ACC112 (cell line): ENCODE results near the gene TMEM126B.
A peak's percentile ranks its signal among the peaks of the same experiment; 100 is the strongest.

Source experiments
- H2AFZ ChIP-seq: fragments of 200-600 bp; sonication (generic); one replicate; pipeline ENCODE4 v1.6.0; 2017; ENCODE audit warnings: antibody characterized with exemption, low read length; ENCODE audit not compliant: unreplicated experiment
- H3K27ac ChIP-seq: fragments of 200-600 bp; sonication (generic); 2 replicates; pipeline ENCODE4 v1.5.1; 2014; ENCODE audit warnings: low read depth, mild to moderate bottlenecking, antibody characterized with exemption, low read length, moderate library complexity
- H3K27me3 ChIP-seq: fragments of 200-600 bp; sonication (generic); 2 replicates; pipeline ENCODE4 v1.6.1; 2014; ENCODE audit warnings: mild to moderate bottlenecking, antibody characterized with exemption, low read length, moderate library complexity, mixed read lengths; ENCODE audit not compliant: insufficient read depth
- H3K36me3 ChIP-seq: fragments of 200-600 bp; sonication (generic); 2 replicates; pipeline ENCODE4 v1.6.1; 2016; ENCODE audit warnings: mild to moderate bottlenecking, antibody characterized with exemption, low read length, moderate library complexity, mixed read lengths; ENCODE audit not compliant: insufficient read depth
- H3K4me1 ChIP-seq: fragments of 200-600 bp; sonication (generic); one replicate; pipeline ENCODE4 v1.6.1; 2016; ENCODE audit warnings: low read length, mixed read lengths; ENCODE audit not compliant: insufficient read depth, unreplicated experiment, control insufficient read depth
- H3K4me3 ChIP-seq: fragments of 200-600 bp; sonication (generic); 2 replicates; pipeline ENCODE4 v1.5.1; 2014; ENCODE audit warnings: mild to moderate bottlenecking, low read depth, low read length
- H3K79me2 ChIP-seq: fragments of 200-600 bp; sonication (generic); one replicate; pipeline ENCODE4 v1.6.0; 2016; ENCODE audit warnings: low read length; ENCODE audit not compliant: control insufficient read depth, unreplicated experiment, insufficient read depth

TMEM126B gene

DNA sequence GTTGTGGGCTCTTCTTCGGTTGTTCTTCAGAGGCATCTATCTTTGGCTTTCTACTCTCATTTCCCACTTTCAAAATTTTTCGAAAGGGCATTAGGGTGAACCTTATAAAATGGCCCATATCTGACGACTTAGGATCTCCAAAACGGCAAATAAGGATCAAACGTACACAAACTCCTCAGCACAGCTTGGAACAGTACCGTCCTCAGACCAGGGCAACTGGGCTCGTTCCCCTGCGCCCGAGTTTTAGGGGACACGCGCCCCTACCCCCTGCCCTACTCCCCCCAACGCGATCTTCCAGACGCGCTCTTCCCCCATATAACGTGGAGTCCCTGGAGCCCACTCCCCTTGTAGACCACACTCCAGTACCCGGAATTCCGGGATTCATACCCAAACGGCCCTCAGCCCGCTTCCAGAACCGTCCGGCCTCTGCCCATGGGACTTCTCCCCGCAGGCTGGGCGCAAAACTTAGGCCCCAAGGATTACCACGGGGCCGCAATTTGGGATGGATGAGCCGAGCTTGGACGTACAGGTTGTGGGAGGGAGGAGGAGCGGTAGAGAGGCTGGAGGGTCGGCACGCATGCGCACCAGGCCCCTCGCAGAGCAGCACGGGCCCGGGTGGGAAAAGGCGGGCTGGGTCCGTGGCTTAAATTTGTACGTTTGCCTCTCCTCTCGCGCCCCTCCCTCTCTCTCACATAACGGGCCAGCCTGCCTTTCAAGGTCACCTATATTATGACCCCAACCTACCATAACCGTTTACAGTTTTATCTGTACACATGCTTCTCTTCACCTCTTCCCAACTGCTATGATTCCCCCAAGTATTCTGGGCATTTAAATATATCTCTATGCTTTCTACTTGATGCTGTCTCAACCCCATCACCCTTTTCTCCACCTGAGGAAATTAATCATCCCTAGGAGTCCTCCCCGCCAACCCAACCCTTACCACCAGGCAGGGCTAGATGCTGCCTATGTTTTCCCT lies 54.2 kb downstream of the TMEM126B start:
- Histone ChIP-seq H3K4me1 (no peaks in the 10 kb centered on the region), H3K4me3 (peak overlapping the region; percentile 83), H3K79me2 (no peaks in the 10 kb centered on the region), H3K27ac (no peak overlapping the region), H3K36me3 (no peaks in the 10 kb centered on the region), H3K27me3 (no peaks in the 10 kb centered on the region), H2AFZ (peak overlapping the region; percentile 94)

GRCh38 chr11:85685125-85685819 lies 56.9 kb downstream of the TMEM126B start:
- H3K4me3 ChIP-seq, result peak overlapping the region; percentile 51
- H3K27me3 ChIP-seq, result no peaks in the 10 kb centered on the region; the same call in 1 of the 2 replicates
- no peaks in the 10 kb centered on the region for H3K79me2 ChIP-seq
- no peak overlapping the region for H3K27ac ChIP-seq
- peak overlapping the region; percentile 19 for H2AFZ ChIP-seq
- H3K4me1 ChIP-seq, result no peaks in the 10 kb centered on the region
- H3K36me3 ChIP-seq, result no peaks in the 10 kb centered on the region

DNA sequence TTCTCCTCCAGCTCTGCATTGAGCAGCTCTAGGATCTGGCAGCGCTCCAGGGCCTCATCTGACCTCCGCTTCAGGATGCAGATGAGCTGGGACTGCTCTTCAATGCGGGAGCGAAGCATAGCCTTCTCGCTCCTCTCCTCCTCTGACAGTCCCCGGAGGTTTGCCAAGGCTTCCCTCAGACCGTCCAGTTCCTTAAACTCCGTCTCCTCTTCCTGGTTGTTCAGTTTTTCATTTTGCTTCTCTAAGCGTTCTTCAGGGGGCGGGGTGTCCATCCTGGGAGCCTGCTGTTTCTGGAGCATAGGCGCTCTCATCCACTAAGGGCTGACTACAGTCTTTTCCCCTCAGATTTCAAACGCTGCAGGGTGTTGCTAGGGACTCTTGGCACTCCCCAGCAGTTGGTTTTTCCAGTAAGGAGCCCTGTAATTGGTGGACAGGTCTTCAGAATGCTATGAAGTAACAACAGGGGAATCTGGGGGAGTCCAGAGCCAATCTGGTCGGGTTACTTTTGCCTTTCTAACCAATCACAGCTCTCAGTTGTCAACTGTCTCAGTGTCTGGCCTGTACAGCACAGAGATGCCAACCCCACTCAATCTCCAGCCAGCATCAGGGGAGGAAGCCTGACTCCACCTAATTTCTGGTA lies 57.5 kb downstream of the TMEM126B start, which contains the start of gene CCDC89:
Gene CCDC89, minus strand, starts transcription at position 376 of the 640 bp plus-strand sequence. Its CDS starts 65 bp downstream, at position 311.
- no peaks in the 10 kb centered on the region for H3K4me1 ChIP-seq
- H3K79me2 ChIP-seq, result no peaks in the 10 kb centered on the region
- H3K27me3 ChIP-seq, result no peaks in the 10 kb centered on the region; the same call in 1 of the 2 replicates
- H2AFZ ChIP-seq, result peak within 1 kb of the TSS; percentile 19
- H3K36me3 ChIP-seq, result no peaks in the 10 kb centered on the region
- peak within 1 kb of the TSS; percentile 51 for H3K4me3 ChIP-seq
- H3K27ac ChIP-seq, result no peak within 1 kb of the TSS
